Kidney epithelial cell (primary cell): ENCODE measurements around the gene ALG5. TPM values are rescaled to one million over a fixed set of nuclear protein-coding genes. Genes with fewer than 3 reads are reported as not detected.

ENCODE experiments used
- DNase-seq: peaks from one replicate; pipeline ENCODE4 v3.0.0-alpha.2; 2010; ENCODE audit warnings: low read depth
- H3K27me3 ChIP-seq: 2 replicates; pipeline ENCODE4 v1.6.0; 2011; ENCODE audit warnings: low read length; ENCODE audit not compliant: control insufficient read depth, insufficient read depth
- H3K36me3 ChIP-seq: 2 replicates; pipeline ENCODE4 v1.5.1; 2011; ENCODE audit warnings: low read length; ENCODE audit not compliant: control insufficient read depth, insufficient read depth
- H3K4me3 ChIP-seq: 2 replicates; pipeline ENCODE4 v1.5.1; 2011; ENCODE audit warnings: low read depth, mild to moderate bottlenecking, control low read depth, low read length
- CTCF ChIP-seq: IDR thresholded peaks from 2 replicates; pipeline ENCODE4 v1.5.1; 2011; ENCODE audit warnings: mild to moderate bottlenecking, moderate library complexity, low read length, control low read depth, inconsistent platforms; ENCODE audit not compliant: insufficient read depth, poor library complexity, severe bottlenecking
- total RNA-seq: library from RNA; depleted of rRNA; stranded (reverse); fragments of >200 nt; gene quantifications from 2 replicates; pipeline ENCODE4 v1.2.3, GENCODE V29; 2015

ALG5 gene
- total RNA-seq = 28.8 and 32.0 TPM in 2 replicates

- peak within 1 kb of the TSS; percentile 96 for H3K4me3 ChIP-seq
- DNase-seq = peak; percentile 44
- peak; percentile 74 for TF ChIP-seq CTCF
- no peaks in the 10 kb centered on the region for H3K27me3 ChIP-seq
- no peaks in the 10 kb centered on the region for H3K36me3 ChIP-seq
These were observed at the start of gene ALG5 for GRCh38 chr13:36999054-36999714. ALG5 (minus strand) TSS chr13:36999340; CDS start chr13:36999300, 40 bp downstream.

GRCh38 chr13:37047846-37048245 lies 48.7 kb upstream of the ALG5 start:
- no peak for DNase-seq
- no peak for TF ChIP-seq CTCF
- Histone ChIP-seq H3K4me3 (no peak overlapping the region), H3K27me3 (no peaks in the 10 kb centered on the region), H3K36me3 (no peaks in the 10 kb centered on the region)

- Histone ChIP-seq H3K36me3 (no peaks in the 10 kb centered on the region), H3K27me3 (no peaks in the 10 kb centered on the region), H3K4me3 (no peak overlapping the region)
- DNase-seq = no peak
- TF ChIP-seq CTCF = no peak
These were observed 47.9 kb upstream of the ALG5 start for GRCh38 chr13:37047032-37047431.

GRCh38 chr13:37046062-37046461 lies 46.9 kb upstream of the ALG5 start:
- no peak for TF ChIP-seq CTCF
- H3K27me3 ChIP-seq = no peaks in the 10 kb centered on the region
- no peak overlapping the region for H3K4me3 ChIP-seq
- no peak for DNase-seq
- H3K36me3 ChIP-seq = no peaks in the 10 kb centered on the region

GRCh38 chr13:37040789-37041188 lies 41.6 kb upstream of the ALG5 start:
- no peaks in the 10 kb centered on the region for H3K36me3 ChIP-seq
- TF ChIP-seq CTCF = no peak
- H3K4me3 ChIP-seq = no peak overlapping the region
- no peaks in the 10 kb centered on the region for H3K27me3 ChIP-seq
- no peak for DNase-seq

- no peak for DNase-seq
- Histone ChIP-seq H3K36me3 (no peaks in the 10 kb centered on the region), H3K27me3 (no peaks in the 10 kb centered on the region), H3K4me3 (no peak overlapping the region)
- TF ChIP-seq CTCF = no peak
These were observed 40.8 kb upstream of the ALG5 start for GRCh38 chr13:37039896-37040295.
